OCI-LY7 (cell line): ENCODE data around the gene IQGAP3. TPM values are rescaled to one million over a fixed set of nuclear protein-coding genes. Genes with fewer than 3 reads are reported as not detected.
A peak's percentile ranks its signal among the peaks of the same experiment; 100 is the strongest.
"Not testable (repeated sequence)": the region's sequence is repeated elsewhere in the genome, so short reads cannot be mapped to it uniquely, and the experiment has no call there.

Source experiments
- BruUV-seq: library from RNA; stranded (reverse); fragments of 400-500 nt; replicated peaks from 2 replicates; lab custom pipeline; 2021; lab: Mats Ljungman, UMichigan
- CTCF ChIA-PET: fragments of 300-600 bp; sonication (Branson Sonifier 250); formaldehyde crosslinking; loops from one replicate; lab custom pipeline; 2022; ENCODE audit warnings: antibody characterized with exemption; ENCODE audit not compliant: unreplicated experiment; lab: Charles Lee
- POLR2A ChIA-PET: fragments of 300-600 bp; sonication (Branson Sonifier 250); formaldehyde crosslinking; loops from one replicate; lab custom pipeline; 2022; ENCODE audit warnings: antibody characterized with exemption; lab: Charles Lee
- DNase-seq: peaks from one replicate; pipeline ENCODE4 v3.0.0-alpha.2; 2015; ENCODE audit warnings: low spot score
- H2AFZ ChIP-seq: fragments of 200-600 bp; sonication (generic), shearing (Covaris generic); 2 replicates; pipeline ENCODE4 v1.6.1; 2014; ENCODE audit warnings: mild to moderate bottlenecking, antibody characterized with exemption, low read length, moderate library complexity
- H3K27ac ChIP-seq: fragments of 200-600 bp; sonication (generic); 2 replicates; pipeline ENCODE4 v1.5.1; 2014; ENCODE audit warnings: mixed run types, low read depth, mild to moderate bottlenecking, moderate library complexity, low read length, inconsistent platforms; ENCODE audit not compliant: poor library complexity, severe bottlenecking
- H3K36me3 ChIP-seq: fragments of 200-600 bp; sonication (generic); 2 replicates; pipeline ENCODE4 v1.6.1; 2014; ENCODE audit warnings: mild to moderate bottlenecking, antibody characterized with exemption, low read length, moderate library complexity, mixed read lengths; ENCODE audit not compliant: insufficient read depth
- H3K4me1 ChIP-seq: fragments of 200-600 bp; sonication (generic); 2 replicates; pipeline ENCODE4 v1.5.1; 2014; ENCODE audit warnings: mild to moderate bottlenecking, low read length; ENCODE audit not compliant: insufficient read depth, poor library complexity, severe bottlenecking
- H3K4me2 ChIP-seq: fragments of 200-600 bp; sonication (generic); 2 replicates; pipeline ENCODE4 v1.6.1; 2014; ENCODE audit warnings: mild to moderate bottlenecking, low read length
- H3K4me3 ChIP-seq: fragments of 200-600 bp; sonication (generic); 2 replicates; pipeline ENCODE4 v1.5.1; 2014; ENCODE audit warnings: mild to moderate bottlenecking, low read depth, low read length; ENCODE audit not compliant: poor library complexity, severe bottlenecking
- H3K79me2 ChIP-seq: fragments of 200-600 bp; sonication (generic); 2 replicates; pipeline ENCODE4 v1.6.1; 2016; ENCODE audit warnings: low read depth, mild to moderate bottlenecking, low read length, moderate library complexity, mixed read lengths; ENCODE audit not compliant: insufficient read depth
- H3K9me2 ChIP-seq: fragments of 200-600 bp; sonication (generic); 2 replicates; pipeline ENCODE4 v1.6.1; 2016; ENCODE audit warnings: mild to moderate bottlenecking, low read length, mixed read lengths; ENCODE audit not compliant: insufficient read depth
- H3K9me3 ChIP-seq: fragments of 200-600 bp; sonication (generic); 2 replicates; pipeline ENCODE4 v1.6.1; 2014; ENCODE audit warnings: mild to moderate bottlenecking, mixed run types, low read length, mixed read lengths
- H4K20me1 ChIP-seq: fragments of 200-600 bp; sonication (generic); 2 replicates; pipeline ENCODE4 v1.6.1; 2014; ENCODE audit warnings: mild to moderate bottlenecking, antibody characterized with exemption, low read length, moderate library complexity, mixed read lengths; ENCODE audit not compliant: insufficient read depth
- CTCF ChIP-seq: fragments of 200-600 bp; sonication (generic); conservative IDR thresholded peaks from 2 replicates; pipeline ENCODE4 v1.5.1; 2014; ENCODE audit warnings: mild to moderate bottlenecking, antibody characterized with exemption, low read length, moderate library complexity, mixed read lengths
- EZH2phosphoT487 ChIP-seq: fragments of 200-600 bp; sonication (generic); IDR thresholded peaks from 2 replicates; pipeline ENCODE4 v1.6.1; 2018; ENCODE audit warnings: low read depth, borderline replicate concordance, mild to moderate bottlenecking, mixed run types, antibody characterized with exemption, low read length, moderate library complexity, mixed read lengths
- intact Hi-C: fragments of 100-400 bp; cut with micrococcal nuclease; formaldehyde crosslinking; loops from one replicate; pipeline ENCODE4 v1.10.0; 2022; ENCODE audit not compliant: unreplicated experiment
- total RNA-seq, 2 experiments: library from RNA; depleted of rRNA in 1 of 2; stranded (reverse); fragments of >200 nt in 1 of 2; shearing (Covaris generic) in 1 of 2; gene quantifications; 2 replicates each; pipeline ENCODE4 v1.2.3, GENCODE V29; 2014 to 2022

IQGAP3 gene
- total RNA-seq, 2 experiments from 2014 or later, result 22.4 to 28.7 TPM

GRCh38 chr1:156590326-156591180 lies 18.2 kb upstream of the IQGAP3 start:
- TF ChIP-seq CTCF (no peak; the same call in 1 of the 2 replicates), EZH2phosphoT487 (no peak)
- no peak for DNase-seq
- H3K4me3 ChIP-seq, result peak overlapping the region; percentile 89
- intact Hi-C loops, result no loop called here
- H2AFZ ChIP-seq, result peak overlapping the region; percentile 76; the same call in 1 of the 2 replicates
- peak overlapping the region; percentile 5 for H3K27ac ChIP-seq
- H3K4me1 ChIP-seq, result peaks cover 27% of the 10 kb centered on the region
- CTCF ChIA-PET, result interaction anchor here (0.7 to 1.1 kb wide), 5 partner anchors 8 to 88 kb away, joined by 3 to 6 read pairs (median 3); no protein-coding TSS in a partner anchor
- peak overlapping the region; percentile 82 for H3K4me2 ChIP-seq
- no peaks in the 10 kb centered on the region for H3K9me2 ChIP-seq
- no peaks in the 10 kb centered on the region for H3K9me3 ChIP-seq
- POLR2A ChIA-PET, result interaction anchor here (0.7 to 2.5 kb wide), 9 partner anchors 11 to 132 kb away, joined by 3 to 27 read pairs (median 5); partner anchors contain the start of gene GPATCH4
- no TSS peak for BruUV-seq
- no peaks in the 10 kb centered on the region for H4K20me1 ChIP-seq
- H3K36me3 ChIP-seq, result peaks cover 32% of the 10 kb centered on the region
- no peaks in the 10 kb centered on the region for H3K79me2 ChIP-seq

GRCh38 chr1:156589546-156589945 lies 17.2 kb upstream of the IQGAP3 start:
- intact Hi-C loops, result no loop called here
- no TSS peak for BruUV-seq
- no peaks in the 10 kb centered on the region for H3K9me3 ChIP-seq
- peaks cover 32% of the 10 kb centered on the region for H3K4me1 ChIP-seq
- no peaks in the 10 kb centered on the region for H4K20me1 ChIP-seq
- DNase-seq, result no peak
- no peak overlapping the region for H3K4me3 ChIP-seq
- H3K9me2 ChIP-seq, result no peaks in the 10 kb centered on the region
- no peak for TF ChIP-seq EZH2phosphoT487
- TF ChIP-seq CTCF, result no peak
- CTCF ChIA-PET, result no interaction called here
- no peak overlapping the region for H3K4me2 ChIP-seq
- H2AFZ ChIP-seq, result no peak overlapping the region
- peaks cover 22% of the 10 kb centered on the region for H3K36me3 ChIP-seq
- no peak overlapping the region for H3K27ac ChIP-seq
- H3K79me2 ChIP-seq, result no peaks in the 10 kb centered on the region
- POLR2A ChIA-PET, result interaction anchor here (0.6 kb wide), 2 partner anchors 39 to 99 kb away, joined by 3 read pairs; no protein-coding TSS in a partner anchor

- intact Hi-C loops, POLR2A ChIA-PET, BruUV-seq: not testable (repeated sequence)
Measured at GRCh38 chr1:156587927-156588326, 15.6 kb upstream of the IQGAP3 start.

More at GRCh38 chr1:156587927-156588326, 15.6 kb upstream of the IQGAP3 start:
- H3K36me3 ChIP-seq, H4K20me1 ChIP-seq, H3K9me3 ChIP-seq, H3K79me2 ChIP-seq, CTCF ChIA-PET, H2AFZ ChIP-seq, H3K4me3 ChIP-seq, H3K27ac ChIP-seq, H3K9me2 ChIP-seq, DNase-seq, H3K4me2 ChIP-seq: not testable (repeated sequence)
- H3K4me1 ChIP-seq, result peaks cover 39% of the 10 kb centered on the region
